ENCODE measurements around the gene HECW1.

DNA sequence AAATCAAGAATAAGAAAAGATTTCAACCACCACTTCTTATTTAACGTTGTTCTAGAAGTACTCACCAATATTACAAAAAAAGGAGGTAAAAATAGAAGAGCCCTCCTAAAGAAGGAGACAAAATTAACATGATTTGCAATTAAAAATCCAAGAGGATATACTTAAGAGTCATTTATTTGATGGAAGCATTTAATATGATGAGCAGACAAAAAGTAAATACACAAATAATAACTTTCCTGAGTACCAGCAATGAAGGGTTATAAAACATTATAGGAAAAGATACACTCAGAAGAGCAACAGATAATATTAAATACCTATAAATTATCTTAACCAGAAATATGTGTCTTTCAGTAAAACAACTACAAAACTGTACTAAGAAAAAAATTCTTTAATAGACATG, 363.5 kb downstream of the HECW1 start:
- TF ChIP-seq, protein P1, sequence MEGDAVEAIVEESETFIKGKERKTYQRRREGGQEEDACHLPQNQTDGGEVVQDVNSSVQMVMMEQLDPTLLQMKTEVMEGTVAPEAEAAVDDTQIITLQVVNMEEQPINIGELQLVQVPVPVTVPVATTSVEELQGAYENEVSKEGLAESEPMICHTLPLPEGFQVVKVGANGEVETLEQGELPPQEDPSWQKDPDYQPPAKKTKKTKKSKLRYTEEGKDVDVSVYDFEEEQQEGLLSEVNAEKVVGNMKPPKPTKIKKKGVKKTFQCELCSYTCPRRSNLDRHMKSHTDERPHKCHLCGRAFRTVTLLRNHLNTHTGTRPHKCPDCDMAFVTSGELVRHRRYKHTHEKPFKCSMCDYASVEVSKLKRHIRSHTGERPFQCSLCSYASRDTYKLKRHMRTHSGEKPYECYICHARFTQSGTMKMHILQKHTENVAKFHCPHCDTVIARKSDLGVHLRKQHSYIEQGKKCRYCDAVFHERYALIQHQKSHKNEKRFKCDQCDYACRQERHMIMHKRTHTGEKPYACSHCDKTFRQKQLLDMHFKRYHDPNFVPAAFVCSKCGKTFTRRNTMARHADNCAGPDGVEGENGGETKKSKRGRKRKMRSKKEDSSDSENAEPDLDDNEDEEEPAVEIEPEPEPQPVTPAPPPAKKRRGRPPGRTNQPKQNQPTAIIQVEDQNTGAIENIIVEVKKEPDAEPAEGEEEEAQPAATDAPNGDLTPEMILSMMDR (IDR thresholded peaks at IDR 0.05) = no peak
- TF ChIP-seq POLR2AphosphoS5 (IDR thresholded peaks at IDR 0.05) (no peak), POLR2A (IDR thresholded peaks at IDR 0.05) (no peak), EP300 (IDR thresholded peaks at IDR 0.05) (no peak)

Data from upper lobe of left lung (tissue), 4 donors.